HG03280 (cell line): Measurements from ENCODE around the gene KLHL11.
A peak's percentile ranks its signal among the peaks of the same experiment; 100 is the strongest.
"Not testable (repeated sequence)": the region's sequence is repeated elsewhere in the genome, so short reads cannot be mapped to it uniquely, and the experiment has no call there.

ENCODE experiments used
- ATAC-seq: cut with Tn5 transposase; IDR thresholded peaks from one replicate; pipeline ENCODE4 v1.9.1; 2021; ENCODE audit warnings: mild to moderate bottlenecking, moderate library complexity; ENCODE audit not compliant: unreplicated experiment

The KLHL11 gene

DNA sequence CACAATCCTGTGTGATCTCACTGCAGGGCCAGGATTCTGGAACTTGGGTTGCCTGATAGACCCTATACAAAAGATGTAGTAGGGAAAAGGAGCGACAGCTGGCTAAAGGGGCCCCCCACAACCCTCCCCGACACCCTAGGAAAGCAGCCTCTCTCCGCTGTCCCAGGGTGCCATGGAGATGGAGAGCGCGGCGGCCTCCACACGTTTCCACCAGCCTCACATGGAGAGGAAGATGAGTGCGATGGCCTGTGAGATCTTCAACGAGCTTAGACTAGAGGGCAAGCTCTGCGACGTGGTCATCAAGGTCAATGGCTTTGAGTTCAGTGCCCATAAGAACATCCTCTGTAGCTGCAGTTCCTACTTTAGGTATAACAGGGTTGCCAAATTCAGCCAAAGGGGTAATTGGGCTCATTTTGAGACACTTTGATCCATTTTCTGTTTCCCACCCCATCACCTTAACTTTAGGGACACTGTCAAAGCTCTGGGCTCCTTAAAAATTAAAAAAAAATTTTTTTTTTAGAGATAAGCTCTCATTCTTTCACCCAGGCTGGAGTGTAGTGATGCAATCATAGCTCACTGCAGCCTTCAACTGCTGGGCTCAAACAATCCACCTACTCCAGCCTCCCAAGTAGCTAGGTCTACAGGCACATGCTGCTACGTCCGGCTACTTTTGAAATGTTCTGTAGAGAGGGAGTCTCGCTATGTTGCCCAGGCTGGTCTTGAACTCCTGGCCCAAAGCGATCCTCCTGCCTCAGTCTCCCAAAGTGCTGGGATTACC lies 27.3 kb downstream of the KLHL11 start, which contains the start of gene KLHL10:
Gene KLHL10 (plus strand): TSS at position 65 of the 778 bp plus-strand sequence. CDS start 108 bp downstream, at position 173.
- no peak for ATAC-seq

- no peak for ATAC-seq
These were observed 28.6 kb downstream of the KLHL11 start for GRCh38 chr17:41836550-41837196.

DNA sequence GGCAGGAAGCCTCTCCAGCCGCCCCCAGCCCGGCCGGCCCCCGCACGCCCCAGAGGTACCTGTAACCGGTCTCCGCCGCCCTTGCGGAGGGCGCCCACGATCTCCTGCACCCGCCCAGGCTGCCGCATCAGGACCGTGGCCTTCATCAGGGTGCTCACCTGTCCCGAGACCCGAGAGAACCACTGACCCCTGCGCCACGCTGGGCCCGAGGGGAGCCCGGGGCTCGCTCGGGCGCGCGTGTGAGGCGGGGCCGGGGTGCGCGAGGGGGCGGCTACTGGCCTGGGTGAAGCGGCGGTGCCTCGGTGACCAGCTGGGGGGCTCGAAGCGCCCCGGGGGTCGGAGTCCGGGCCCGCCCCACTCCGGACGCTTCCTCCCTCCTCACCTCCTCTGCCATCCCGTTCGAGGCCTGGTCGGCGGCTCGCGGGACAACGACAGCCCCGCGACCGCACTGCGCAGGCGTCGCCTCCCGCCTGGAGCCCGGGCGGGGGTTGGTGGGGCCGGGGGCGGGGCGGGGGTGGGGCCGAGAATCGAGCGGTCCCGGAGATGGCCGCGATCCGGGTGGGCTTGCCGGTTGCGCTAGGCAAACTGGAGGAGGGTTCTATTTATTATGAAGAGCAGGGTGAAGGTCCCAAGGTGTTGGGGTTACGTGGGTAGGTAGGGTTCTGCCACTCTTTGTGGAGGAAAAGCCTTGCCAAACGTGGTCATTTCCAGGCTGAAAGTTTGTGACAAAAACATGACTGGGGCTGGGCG lies 29.2 kb downstream of the KLHL11 start, which contains the start of gene NT5C3B:
Gene NT5C3B (minus strand): TSS at position 433 of the 750 bp plus-strand sequence. CDS start 39 bp downstream, at position 394.
- peak; percentile 77 for ATAC-seq

GRCh38 chr17:41835214-41835799 lies 29.9 kb downstream of the KLHL11 start:
- ATAC-seq: peak; percentile 33

- not testable (repeated sequence) for ATAC-seq
These were observed 35.3 kb downstream of the KLHL11 start for GRCh38 chr17:41829961-41830360.

DNA sequence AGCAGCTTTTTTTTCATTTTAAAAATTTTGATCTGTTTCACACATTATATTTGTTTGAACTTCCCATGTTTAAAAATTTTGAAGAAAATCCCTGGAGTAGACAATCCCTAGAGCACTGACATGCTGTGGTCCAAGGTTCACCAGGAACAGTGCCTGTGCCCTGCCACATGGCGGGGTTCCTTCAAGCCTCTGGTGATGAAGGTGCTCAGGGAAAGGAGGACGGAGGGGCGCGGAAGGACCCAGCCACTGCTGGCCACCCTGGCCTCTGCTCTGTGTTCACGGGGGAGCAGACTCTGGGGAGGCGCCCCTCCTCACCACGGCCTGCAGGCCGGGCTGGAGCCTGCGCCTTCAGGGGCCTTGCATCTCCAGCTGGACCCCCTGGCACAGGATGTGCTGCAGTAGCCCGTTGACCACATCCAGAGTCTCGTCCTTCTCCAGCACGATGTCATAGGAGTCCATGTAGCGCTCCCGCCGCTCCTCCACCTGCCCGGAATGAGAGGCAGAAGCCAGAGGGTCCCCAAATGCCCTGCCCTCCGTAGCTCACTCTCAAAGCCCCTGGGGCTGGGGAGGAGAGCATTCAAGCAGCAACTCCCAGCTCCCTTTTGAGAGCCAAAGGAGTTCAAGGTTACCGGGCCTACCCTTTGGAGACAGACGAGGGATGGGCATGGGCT lies 39.9 kb downstream of the KLHL11 start:
- ATAC-seq: no peak

- no peak for ATAC-seq
These were observed 41.1 kb downstream of the KLHL11 start for GRCh38 chr17:41824086-41824485.

- ATAC-seq: no peak
These were observed 41.6 kb downstream of the KLHL11 start for GRCh38 chr17:41823580-41823979.

DNA sequence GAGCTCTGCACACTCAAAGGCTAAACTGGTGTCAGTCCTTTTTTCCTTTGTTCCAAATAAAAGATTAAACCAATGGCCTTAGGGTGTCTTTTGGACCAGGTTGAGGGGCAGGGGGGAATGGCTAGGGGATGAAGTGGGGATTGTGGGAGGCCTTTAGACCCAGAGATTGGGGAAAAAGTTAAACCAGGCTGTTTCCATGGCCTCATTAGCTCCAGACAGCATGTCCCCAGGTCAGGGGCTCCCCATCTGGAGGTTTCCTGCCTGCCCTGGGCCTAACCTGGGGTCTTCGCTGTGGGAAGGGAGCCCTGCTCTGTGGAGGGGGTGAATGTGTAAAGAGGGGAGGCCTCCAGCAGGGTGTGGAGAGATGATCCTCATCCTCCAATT lies 42.1 kb downstream of the KLHL11 start:
- ATAC-seq: no peak

- ATAC-seq: no peak
These were observed 42.7 kb downstream of the KLHL11 start for GRCh38 chr17:41822216-41823140.

DNA sequence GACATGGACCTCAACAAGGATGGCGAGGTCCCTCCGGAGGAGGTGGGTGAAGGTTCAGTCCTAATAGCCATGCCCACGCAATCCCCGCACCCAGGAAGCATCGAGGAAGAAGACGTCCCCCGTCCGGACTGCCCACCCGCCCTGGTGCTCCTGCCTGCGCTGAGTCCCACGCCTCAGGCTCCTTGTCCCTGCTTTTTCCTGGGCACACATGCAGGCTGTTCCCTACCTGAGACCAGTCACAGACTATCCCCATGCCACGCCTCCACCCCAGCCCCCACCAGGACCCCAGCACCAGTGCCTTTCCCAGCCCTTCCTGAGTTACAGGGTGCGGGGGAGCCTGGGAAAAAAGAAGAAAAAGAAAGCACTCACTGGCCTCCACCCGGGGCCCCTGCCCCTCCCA lies 43.4 kb downstream of the KLHL11 start:
- ATAC-seq: no peak

DNA sequence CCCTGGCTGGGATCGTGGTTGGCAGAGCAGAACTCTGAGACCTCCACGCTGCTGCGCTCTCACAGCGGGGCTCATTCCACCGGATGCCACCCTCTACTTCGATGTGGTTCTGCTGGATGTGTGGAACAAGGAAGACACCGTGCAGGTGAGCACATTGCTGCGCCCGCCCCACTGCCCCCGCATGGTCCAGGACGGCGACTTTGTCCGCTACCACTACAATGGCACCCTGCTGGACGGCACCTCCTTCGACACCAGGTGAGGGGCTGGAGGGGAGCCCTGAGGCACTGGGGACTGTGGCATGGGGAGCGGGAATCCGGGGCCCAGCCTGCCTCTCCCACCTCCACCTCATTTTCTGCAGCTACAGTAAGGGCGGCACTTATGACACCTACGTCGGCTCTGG lies 47.2 kb downstream of the KLHL11 start:
- no peak for ATAC-seq

- ATAC-seq: no peak
These were observed 48.4 kb downstream of the KLHL11 start for GRCh38 chr17:41816637-41817320.

- ATAC-seq: no peak
These were observed 51.0 kb downstream of the KLHL11 start for GRCh38 chr17:41814195-41814594.

- ATAC-seq: no peak
These were observed 51.5 kb downstream of the KLHL11 start for GRCh38 chr17:41813699-41814124.

GRCh38 chr17:41813152-41813680 lies 52.0 kb downstream of the KLHL11 start:
- ATAC-seq: no peak

DNA sequence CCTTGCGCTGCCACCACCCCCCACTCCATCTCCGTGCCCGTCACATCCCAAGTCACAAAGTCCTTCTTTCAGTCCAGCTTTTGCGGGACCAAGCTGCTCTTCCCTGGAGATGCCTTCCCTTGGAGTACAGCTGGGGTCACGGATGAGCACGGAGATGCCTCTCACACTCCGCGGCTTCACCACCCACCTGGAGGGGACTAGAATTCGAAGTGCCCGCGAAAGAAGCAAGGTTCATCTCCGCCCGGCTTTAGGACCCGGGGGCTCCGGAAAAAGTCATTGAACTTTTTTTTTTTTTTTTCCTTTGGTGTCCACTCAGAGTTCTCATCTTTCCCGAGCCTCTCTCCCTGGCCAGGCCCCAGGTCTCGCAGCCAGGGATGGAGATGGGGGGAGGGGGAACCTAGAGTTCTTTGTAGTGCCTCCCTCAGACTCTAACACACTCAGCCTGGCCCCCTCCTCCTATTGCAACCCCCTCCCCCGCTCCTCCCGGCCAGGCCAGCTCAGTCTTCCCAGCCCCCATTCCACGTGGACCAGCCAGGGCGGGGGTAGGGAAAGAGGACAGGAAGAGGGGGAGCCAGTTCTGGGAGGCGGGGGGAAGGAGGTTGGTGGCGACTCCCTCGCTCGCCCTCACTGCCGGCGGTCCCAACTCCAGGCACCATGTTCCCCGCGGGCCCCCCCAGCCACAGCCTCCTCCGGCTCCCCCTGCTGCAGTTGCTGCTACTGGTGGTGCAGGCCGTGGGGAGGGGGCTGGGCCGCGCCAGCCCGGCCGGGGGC lies 52.7 kb downstream of the KLHL11 start, which contains the start of gene FKBP10:
Gene FKBP10 (plus strand): TSS at position 624 of the 771 bp plus-strand sequence. CDS start 31 bp downstream, at position 655.
- no peak for ATAC-seq
